Measurements from ENCODE around the gene RPS2. TPM values are rescaled to one million over a fixed set of nuclear protein-coding genes. Genes with fewer than 3 reads are reported as not detected.

Gene RPS2
- total RNA-seq, 1 experiment from 2014 or later: 4,395 TPM

- TF ChIP-seq CTCF (IDR thresholded peaks at IDR 0.05) (no peak), HMGXB4 (CRISPR knock-in tag; IDR thresholded peaks at IDR 0.05) (no peak)
These were observed 49.6 kb downstream of the RPS2 start (continued) for GRCh38 chr16:1914988-1915387.

GRCh38 chr16:1914084-1914608 lies 50.5 kb downstream of the RPS2 start:
- Mint-ChIP-seq H3K27me3 (ENCODE audit: low read depth) (peaks cover 45% of the 10 kb centered on the region), H3K9me3 (no peaks in the 10 kb centered on the region), H3K27ac (no peak overlapping the region), H3K4me1 (peaks cover 23% of the 10 kb centered on the region), H3K36me3 (no peaks in the 10 kb centered on the region), H3K4me3 (no peak overlapping the region)
- POLR2A ChIA-PET: no interaction called here
- ATAC-seq (no peak), DNase-seq (ENCODE audit: low spot score) (no peak)
- CTCF ChIA-PET: interaction anchor here (0.6 to 1.8 kb wide), 4 partner anchors 9 to 226 kb away, joined by 3 to 11 read pairs (median 4); no protein-coding TSS in a partner anchor
- TF ChIP-seq ERG (CRISPR knock-in tag; IDR thresholded peaks at IDR 0.05): no peak
- no peak for TF ChIP-seq E2F1 (CRISPR knock-in tag; IDR thresholded peaks at IDR 0.05)
- TF ChIP-seq ZBTB43 (CRISPR knock-in tag; IDR thresholded peaks at IDR 0.05): no peak
- no peak for TF ChIP-seq ZSCAN18 (CRISPR knock-in tag; IDR thresholded peaks at IDR 0.05)
- TF ChIP-seq ZNF512 (CRISPR knock-in tag; IDR thresholded peaks at IDR 0.05; ENCODE audit: borderline replicate concordance): no peak
- no peak for TF ChIP-seq CTCF (IDR thresholded peaks at IDR 0.05)
- TF ChIP-seq ZNF532 (CRISPR knock-in tag; IDR thresholded peaks at IDR 0.05; ENCODE audit: borderline replicate concordance): no peak
- TF ChIP-seq ATF1 (CRISPR knock-in tag; IDR thresholded peaks at IDR 0.05): no peak
- TF ChIP-seq ZNF121 (CRISPR knock-in tag; IDR thresholded peaks at IDR 0.05): no peak
- TF ChIP-seq MAX (CRISPR knock-in tag; IDR thresholded peaks at IDR 0.05): no peak
- TF ChIP-seq IRF2 (CRISPR knock-in tag; IDR thresholded peaks at IDR 0.05; ENCODE audit: borderline replicate concordance, low read depth): no peak
- no peak for TF ChIP-seq FOXP1 (CRISPR knock-in tag; IDR thresholded peaks at IDR 0.05; ENCODE audit: borderline replicate concordance)
- TF ChIP-seq USF1 (CRISPR knock-in tag; IDR thresholded peaks at IDR 0.05): no peak
- TF ChIP-seq JUN (CRISPR knock-in tag; IDR thresholded peaks at IDR 0.05): no peak
